Hematopoietic multipotent progenitor cell treated with erythropoietin and hydrocortisone succinate and interleukin-3 and kit ligand, for 6 days (in vitro differentiated cells): ENCODE data around the gene PDP2.
A peak's percentile ranks its signal among the peaks of the same experiment; 100 is the strongest.
"Not testable (repeated sequence)": the region's sequence is repeated elsewhere in the genome, so short reads cannot be mapped to it uniquely, and the experiment has no call there.

ENCODE experiments used
- DNase-seq: peaks from one replicate; pipeline ENCODE4 v3.0.0-alpha.2; 2015

The PDP2 gene

GRCh38 chr16:66856184-66856730, 24.1 kb upstream of the PDP2 start:
- no peak for DNase-seq

- no peak for DNase-seq
These were observed 23.5 kb upstream of the PDP2 start for GRCh38 chr16:66856801-66857200.

- no peak for DNase-seq
These were observed 22.9 kb upstream of the PDP2 start for GRCh38 chr16:66857437-66857836.

- DNase-seq, result no peak
These were observed 21.4 kb upstream of the PDP2 start for GRCh38 chr16:66858740-66859396.

GRCh38 chr16:66859397-66860068, 20.8 kb upstream of the PDP2 start:
- DNase-seq, result no peak

- no peak for DNase-seq
These were observed 18.2 kb upstream of the PDP2 start for GRCh38 chr16:66862023-66862520.

- DNase-seq, result no peak
These were observed 16.6 kb upstream of the PDP2 start for GRCh38 chr16:66863707-66864106.

GRCh38 chr16:66869424-66869823, 10.9 kb upstream of the PDP2 start:
- no peak for DNase-seq

GRCh38 chr16:66871363-66871762, 9.0 kb upstream of the PDP2 start:
- not testable (repeated sequence) for DNase-seq

GRCh38 chr16:66871840-66872239, 8.5 kb upstream of the PDP2 start:
- no peak for DNase-seq

- no peak for DNase-seq
These were observed 7.8 kb upstream of the PDP2 start for GRCh38 chr16:66872559-66872942.

- DNase-seq, result peak; percentile 97
These were observed 7.2 kb upstream of the PDP2 start for GRCh38 chr16:66872943-66873684.

- no peak for DNase-seq
These were observed 6.6 kb upstream of the PDP2 start for GRCh38 chr16:66873685-66874055.

GRCh38 chr16:66874079-66874775, 6.1 kb upstream of the PDP2 start:
- no peak for DNase-seq

GRCh38 chr16:66878067-66878466, 2.2 kb upstream of the PDP2 start:
- peak; percentile 41 for DNase-seq

- peak; percentile 44 for DNase-seq
These were observed 701 bp downstream of the PDP2 start for GRCh38 chr16:66881014-66881417.

GRCh38 chr16:66881560-66881959, 1.2 kb downstream of the PDP2 start:
- DNase-seq, result no peak

GRCh38 chr16:66881964-66882508, 1.7 kb downstream of the PDP2 start:
- DNase-seq, result no peak

- no peak for DNase-seq
These were observed 2.4 kb downstream of the PDP2 start for GRCh38 chr16:66882702-66883101.

GRCh38 chr16:66885491-66885890, 5.2 kb downstream of the PDP2 start:
- DNase-seq, result no peak

- DNase-seq, result no peak
These were observed 6.0 kb downstream of the PDP2 start for GRCh38 chr16:66886321-66886720.

- peak; percentile 56 for DNase-seq
These were observed 6.6 kb downstream of the PDP2 start for GRCh38 chr16:66886914-66887313.
